Measurements from ENCODE around the gene ZNF680. TPM values are rescaled to one million over a fixed set of nuclear protein-coding genes. Genes with fewer than 3 reads are reported as not detected.
"Not testable (repeated sequence)": the region's sequence is repeated elsewhere in the genome, so short reads cannot be mapped to it uniquely, and the experiment has no call there.

The ZNF680 gene
- total RNA-seq, 1 experiment from 2014 or later = 5.5 TPM

- no peaks in the 10 kb centered on the region for H3K27me3 ChIP-seq
- peak overlapping the region; percentile 87 for H3K4me3 ChIP-seq
- no peaks in the 10 kb centered on the region for H3K9me3 ChIP-seq
- peaks cover 6% of the 10 kb centered on the region; the same call in 1 of the 2 replicates for H3K36me3 ChIP-seq
- DNase-seq = no peak
Measured at GRCh38 chr7:64562256-64562625, 630 bp downstream of the ZNF680 start.

- H3K4me3 ChIP-seq = no peak overlapping the region
- DNase-seq = peak; percentile 39
Measured at GRCh38 chr7:64559206-64559605, 3.7 kb downstream of the ZNF680 start.

GRCh38 chr7:64558781-64559180 lies 4.1 kb downstream of the ZNF680 start:
- Histone ChIP-seq H3K27me3 (no peaks in the 10 kb centered on the region), H3K9me3 (no peaks in the 10 kb centered on the region), H3K4me3 (no peak overlapping the region), H3K36me3 (peaks cover 6% of the 10 kb centered on the region; the same call in 1 of the 2 replicates)
- no peak for DNase-seq

More at GRCh38 chr7:64559206-64559605, 3.7 kb downstream of the ZNF680 start:
- H3K9me3 ChIP-seq = no peaks in the 10 kb centered on the region
- H3K36me3 ChIP-seq = peaks cover 6% of the 10 kb centered on the region; the same call in 1 of the 2 replicates
- no peaks in the 10 kb centered on the region for H3K27me3 ChIP-seq

DNA sequence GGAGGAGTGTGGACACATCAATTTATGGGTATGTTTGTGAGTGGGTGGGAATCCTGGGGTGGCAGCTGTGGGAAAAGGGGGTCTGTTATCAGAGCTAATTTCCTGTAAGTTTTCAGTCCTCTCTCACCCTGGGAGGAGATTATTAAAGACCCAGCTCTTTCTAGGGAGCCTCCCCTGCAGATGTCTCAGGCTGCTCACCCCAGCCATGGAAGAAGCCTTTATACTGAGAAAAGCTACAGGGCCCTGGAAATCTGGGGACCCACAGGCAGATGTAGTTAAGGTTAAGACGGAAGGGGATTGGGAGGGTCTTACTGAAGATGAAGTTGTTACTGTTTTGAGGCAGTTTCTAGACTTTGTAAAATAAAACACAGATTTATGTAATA lies 4.6 kb downstream of the ZNF680 start:
- Histone ChIP-seq H3K9me3 (no peaks in the 10 kb centered on the region), H3K36me3 (peaks cover 6% of the 10 kb centered on the region; the same call in 1 of the 2 replicates), H3K27me3 (no peaks in the 10 kb centered on the region), H3K4me3 (no peak overlapping the region)
- DNase-seq = no peak

- DNase-seq = no peak
- no peaks in the 10 kb centered on the region for H3K27me3 ChIP-seq
- H3K9me3 ChIP-seq = no peaks in the 10 kb centered on the region
- peaks cover 6% of the 10 kb centered on the region; the same call in 1 of the 2 replicates for H3K36me3 ChIP-seq
- H3K4me3 ChIP-seq = no peak overlapping the region
Measured at GRCh38 chr7:64557601-64558322, 5.1 kb downstream of the ZNF680 start.

- no peaks in the 10 kb centered on the region for H3K9me3 ChIP-seq
- DNase-seq = no peak
- no peaks in the 10 kb centered on the region for H3K27me3 ChIP-seq
- no peak overlapping the region for H3K4me3 ChIP-seq
- no peaks in the 10 kb centered on the region; the same call in 1 of the 2 replicates for H3K36me3 ChIP-seq
Measured at GRCh38 chr7:64555046-64555445, 7.8 kb downstream of the ZNF680 start.

- H3K9me3 ChIP-seq, H3K36me3 ChIP-seq, DNase-seq, H3K27me3 ChIP-seq, H3K4me3 ChIP-seq: not testable (repeated sequence)
Measured at GRCh38 chr7:64554188-64554587, 8.7 kb downstream of the ZNF680 start.

DNA sequence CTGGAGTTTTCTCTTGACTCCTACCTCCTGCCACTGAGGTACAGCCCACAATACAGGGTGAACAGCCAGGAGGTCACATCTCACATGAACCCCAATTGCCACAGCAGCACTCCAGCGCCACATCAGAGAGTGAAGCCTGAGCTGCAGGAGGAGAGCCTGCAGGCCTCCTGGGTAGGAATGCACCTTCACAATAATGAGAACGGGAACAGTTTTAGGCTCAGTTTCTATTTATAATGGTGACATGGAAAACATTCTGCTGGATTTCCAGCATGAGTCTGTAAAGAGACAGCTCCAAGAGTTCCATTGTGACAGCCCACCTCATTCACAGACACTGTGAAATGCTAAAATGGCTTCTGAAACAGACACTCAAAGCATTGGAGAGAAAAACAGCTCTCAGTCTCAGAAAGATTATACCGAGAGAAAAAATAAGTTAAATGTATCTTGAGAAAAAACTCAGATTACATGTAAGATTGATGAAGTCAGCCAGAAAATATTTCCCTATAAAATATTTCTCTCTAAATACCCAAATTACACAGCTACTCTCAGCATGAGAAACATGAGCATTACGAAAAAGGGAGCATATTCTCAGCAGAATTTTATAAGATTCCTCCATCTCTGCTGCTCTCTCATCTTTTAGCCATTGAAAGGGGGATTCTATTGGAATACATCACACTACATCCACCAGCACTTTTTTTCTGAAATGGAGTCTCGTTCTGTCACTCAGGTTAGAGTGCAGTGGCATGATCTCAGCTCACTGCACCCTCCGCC lies 11.3 kb downstream of the ZNF680 start:
- H3K27me3 ChIP-seq = no peaks in the 10 kb centered on the region
- H3K36me3 ChIP-seq = peaks cover 11% of the 10 kb centered on the region; the same call in 1 of the 2 replicates
- H3K9me3 ChIP-seq = no peaks in the 10 kb centered on the region
- DNase-seq = no peak
- H3K4me3 ChIP-seq = no peak overlapping the region

DNA sequence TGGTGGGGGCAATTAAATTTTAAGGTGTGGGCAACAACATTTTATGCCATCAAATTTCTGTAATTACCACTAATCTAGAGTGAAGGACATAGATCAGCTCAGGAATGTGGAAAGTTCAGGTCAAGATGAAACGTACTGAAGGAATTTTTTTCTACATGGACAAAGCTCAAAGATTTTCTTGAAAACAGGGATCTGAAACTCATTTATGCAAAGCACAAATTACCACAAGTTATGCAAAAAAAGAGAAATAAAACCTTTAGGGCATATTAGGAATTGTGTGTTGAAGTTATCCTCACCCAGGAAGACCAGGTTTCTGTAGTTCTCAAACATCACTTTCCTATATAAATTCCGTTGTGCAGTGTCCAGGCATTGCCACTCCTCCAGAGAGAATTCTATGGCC lies 18.9 kb downstream of the ZNF680 start:
- no peak for DNase-seq
- Histone ChIP-seq H3K4me3 (no peak overlapping the region), H3K36me3 (peaks cover 35% of the 10 kb centered on the region), H3K9me3 (no peaks in the 10 kb centered on the region), H3K27me3 (no peaks in the 10 kb centered on the region)

- Histone ChIP-seq H3K27me3 (no peaks in the 10 kb centered on the region), H3K9me3 (no peaks in the 10 kb centered on the region), H3K36me3 (peaks cover 35% of the 10 kb centered on the region), H3K4me3 (no peak overlapping the region)
- peak; percentile 4 for DNase-seq
Measured at GRCh38 chr7:64541438-64542359, 21.2 kb downstream of the ZNF680 start.

GRCh38 chr7:64533756-64534155 lies 29.1 kb downstream of the ZNF680 start:
- peaks cover 8% of the 10 kb centered on the region; the same call in 1 of the 2 replicates for H3K9me3 ChIP-seq
- H3K27me3 ChIP-seq = no peaks in the 10 kb centered on the region
- peaks cover 25% of the 10 kb centered on the region for H3K36me3 ChIP-seq
- DNase-seq = no peak
- H3K4me3 ChIP-seq = no peak overlapping the region

DNA sequence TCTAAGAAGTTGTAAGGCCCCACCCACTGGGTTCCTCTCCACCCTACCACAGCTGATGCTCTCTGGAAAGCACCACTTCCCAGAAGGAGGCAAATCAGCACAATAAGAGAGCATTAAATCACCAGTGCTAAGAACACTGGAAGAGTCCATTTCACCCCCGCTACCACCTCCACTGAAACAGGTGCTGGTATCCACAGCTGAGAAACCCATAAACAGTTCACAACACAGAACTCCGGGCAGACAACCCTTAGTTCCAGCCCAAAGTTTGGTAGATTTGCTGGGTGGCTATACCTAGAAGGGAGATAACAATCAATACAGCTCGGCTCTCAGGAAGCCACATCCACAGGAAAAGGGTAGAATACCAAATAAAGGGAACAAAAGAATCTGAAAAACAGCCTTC lies 34.1 kb downstream of the ZNF680 start:
- Histone ChIP-seq H3K36me3 (peaks cover 38% of the 10 kb centered on the region), H3K27me3 (no peaks in the 10 kb centered on the region)

DNA sequence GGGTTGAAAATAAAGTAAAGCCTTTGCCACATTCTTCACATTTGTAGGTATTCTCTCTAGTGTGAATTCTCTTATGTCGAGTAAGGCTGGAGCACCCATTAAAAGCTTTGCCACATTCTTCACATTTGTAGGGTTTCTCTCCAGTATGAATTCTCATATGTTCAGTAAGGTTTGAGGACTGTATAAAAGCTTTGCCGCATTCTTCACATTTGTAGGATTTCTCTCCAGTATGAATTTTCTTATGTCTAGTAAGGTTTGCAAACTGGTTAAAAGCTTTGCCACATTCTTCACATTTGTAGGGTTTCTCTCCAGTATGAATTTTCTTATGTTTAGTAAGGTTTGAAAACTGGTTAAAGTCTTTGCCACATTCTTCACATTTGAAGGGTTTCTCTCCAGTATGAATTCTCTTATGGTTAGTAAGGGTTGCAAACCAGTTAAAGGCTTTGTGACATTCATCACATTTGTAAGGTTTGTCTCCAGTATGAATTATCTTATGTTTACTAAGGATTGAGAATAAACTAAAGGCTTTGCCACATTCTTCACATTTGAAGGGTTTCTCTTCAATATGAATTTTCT lies 41.4 kb downstream of the ZNF680 start:
- Histone ChIP-seq H3K9me3 (peaks cover 40% of the 10 kb centered on the region), H3K36me3 (peaks cover 52% of the 10 kb centered on the region)
- DNase-seq = no peak

More for the DNA sequence above, 34.1 kb downstream of the ZNF680 start:
- no peak for DNase-seq
- Histone ChIP-seq H3K4me3 (no peak overlapping the region), H3K9me3 (peaks cover 22% of the 10 kb centered on the region)

DNA sequence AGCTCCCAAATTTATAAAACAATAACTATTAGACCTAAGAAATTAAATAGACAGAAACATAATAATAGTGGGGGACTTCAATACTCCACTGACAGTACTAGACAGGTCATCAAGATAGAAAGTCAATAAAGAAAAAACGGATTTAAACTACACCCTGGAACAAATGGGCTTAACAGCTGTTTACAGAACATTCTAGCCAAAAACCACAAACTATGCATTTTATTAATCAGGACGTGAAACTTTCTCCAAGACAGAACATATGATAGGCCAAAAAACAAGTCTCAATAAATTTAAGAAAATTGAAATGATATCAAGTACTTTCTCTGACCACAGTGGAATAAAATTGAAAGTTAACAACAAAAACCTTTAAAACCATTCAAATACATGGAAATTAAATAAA lies 46.4 kb downstream of the ZNF680 start:
- Histone ChIP-seq H3K4me3 (no peak overlapping the region), H3K36me3 (peaks cover 28% of the 10 kb centered on the region), H3K27me3 (no peaks in the 10 kb centered on the region), H3K9me3 (peaks cover 16% of the 10 kb centered on the region)
- DNase-seq = no peak

More for the DNA sequence above, 41.4 kb downstream of the ZNF680 start:
- no peaks in the 10 kb centered on the region for H3K27me3 ChIP-seq
- H3K4me3 ChIP-seq = no peak overlapping the region

GRCh38 chr7:64515781-64516180 lies 47.1 kb downstream of the ZNF680 start:
- no peak for DNase-seq
- H3K4me3 ChIP-seq = no peak overlapping the region
- peaks cover 21% of the 10 kb centered on the region for H3K36me3 ChIP-seq
- H3K9me3 ChIP-seq = peaks cover 10% of the 10 kb centered on the region
- no peaks in the 10 kb centered on the region for H3K27me3 ChIP-seq

- peaks cover 7% of the 10 kb centered on the region for H3K9me3 ChIP-seq
- peaks cover 17% of the 10 kb centered on the region for H3K36me3 ChIP-seq
- no peak for DNase-seq
- H3K4me3 ChIP-seq = no peak overlapping the region
- H3K27me3 ChIP-seq = no peaks in the 10 kb centered on the region
Measured at GRCh38 chr7:64515330-64515729, 47.5 kb downstream of the ZNF680 start.
